ENCODE measurements around the gene TMEM178A.

TMEM178A gene

DNA sequence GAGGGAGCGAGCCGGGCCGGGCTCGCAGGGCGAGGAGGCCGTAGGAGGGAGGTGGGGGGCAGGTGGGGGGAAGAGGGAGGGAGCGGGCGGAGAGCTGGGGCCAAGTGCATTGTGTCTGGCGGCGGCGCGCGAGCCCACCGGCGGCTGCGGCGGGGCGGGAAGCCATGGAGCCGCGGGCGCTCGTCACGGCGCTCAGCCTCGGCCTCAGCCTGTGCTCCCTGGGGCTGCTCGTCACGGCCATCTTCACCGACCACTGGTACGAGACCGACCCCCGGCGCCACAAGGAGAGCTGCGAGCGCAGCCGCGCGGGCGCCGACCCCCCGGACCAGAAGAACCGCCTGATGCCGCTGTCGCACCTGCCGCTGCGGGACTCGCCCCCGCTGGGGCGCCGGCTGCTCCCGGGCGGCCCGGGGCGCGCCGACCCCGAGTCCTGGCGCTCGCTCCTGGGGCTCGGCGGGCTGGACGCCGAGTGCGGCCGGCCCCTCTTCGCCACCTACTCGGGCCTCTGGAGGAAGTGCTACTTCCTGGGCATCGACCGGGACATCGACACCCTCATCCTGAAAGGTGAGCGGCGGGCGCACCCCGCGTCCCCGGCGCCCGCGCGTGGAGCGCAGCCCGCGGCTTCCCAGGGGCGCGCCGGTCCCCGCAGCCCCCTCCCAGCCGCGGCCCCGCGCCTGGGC is at the start of gene TMEM178A:
TMEM178A (plus strand) TSS at position 107 of the 680 bp plus-strand sequence; CDS start at position 165, 58 bp downstream.
- Mint-ChIP-seq H3K9me3 (no peaks in the 10 kb centered on the region), H3K4me3 (peak within 1 kb of the TSS; percentile 94), H3K4me1 (peaks cover 30% of the 10 kb centered on the region), H3K27me3 (ENCODE audit: low read depth, poor library complexity) (peaks cover 24% of the 10 kb centered on the region), H3K36me3 (ENCODE audit: low read depth) (no peaks in the 10 kb centered on the region), H3K27ac (peak within 1 kb of the TSS; percentile 87)
- peak; percentile 63 for DNase-seq
- no peak for TF ChIP-seq CTCF (IDR thresholded peaks at IDR 0.05)

- no peaks in the 10 kb centered on the region for H3K36me3 Mint-ChIP-seq (ENCODE audit: low read depth)
- TF ChIP-seq CTCF (IDR thresholded peaks at IDR 0.05), result no peak
- no peaks in the 10 kb centered on the region for H3K4me1 Mint-ChIP-seq
- no peaks in the 10 kb centered on the region for H3K9me3 Mint-ChIP-seq
- H3K4me3 Mint-ChIP-seq, result no peak overlapping the region
- DNase-seq, result no peak
- H3K27me3 Mint-ChIP-seq (ENCODE audit: low read depth, poor library complexity), result peaks cover 13% of the 10 kb centered on the region
- no peak overlapping the region for H3K27ac Mint-ChIP-seq
These were observed 47.5 kb upstream of the TMEM178A start for GRCh38 chr2:39618236-39618635.

GRCh38 chr2:39618736-39619135 is 47.0 kb upstream of the TMEM178A start:
- Mint-ChIP-seq H3K9me3 (no peaks in the 10 kb centered on the region), H3K4me1 (no peaks in the 10 kb centered on the region), H3K4me3 (no peak overlapping the region), H3K27ac (no peak overlapping the region), H3K27me3 (ENCODE audit: low read depth, poor library complexity) (peaks cover 13% of the 10 kb centered on the region), H3K36me3 (ENCODE audit: low read depth) (no peaks in the 10 kb centered on the region)
- TF ChIP-seq CTCF (IDR thresholded peaks at IDR 0.05), result no peak
- no peak for DNase-seq

DNA sequence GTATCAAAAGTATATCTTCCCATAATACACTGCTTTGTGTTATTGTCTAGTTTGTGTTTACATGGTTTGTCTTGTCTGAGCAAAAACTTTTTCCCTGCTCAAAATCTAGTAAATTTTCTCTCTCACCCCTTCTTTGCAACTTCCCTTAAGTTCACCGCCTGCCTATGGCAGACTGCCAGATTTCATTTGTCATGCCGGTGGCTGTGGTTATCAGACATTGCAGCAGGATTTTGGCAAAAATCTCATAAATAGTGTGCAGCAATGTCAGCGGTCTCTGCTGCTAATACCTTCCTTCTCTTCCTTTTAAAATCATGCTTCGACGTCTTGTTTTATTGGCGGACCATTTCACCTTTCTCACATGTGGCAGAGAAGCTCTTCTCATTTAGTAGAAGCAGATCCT is 45.6 kb upstream of the TMEM178A start:
- Mint-ChIP-seq H3K4me1 (no peaks in the 10 kb centered on the region), H3K4me3 (no peak overlapping the region), H3K9me3 (no peaks in the 10 kb centered on the region), H3K27me3 (ENCODE audit: low read depth, poor library complexity) (peaks cover 9% of the 10 kb centered on the region), H3K27ac (no peak overlapping the region), H3K36me3 (ENCODE audit: low read depth) (no peaks in the 10 kb centered on the region)
- no peak for DNase-seq
- no peak for TF ChIP-seq CTCF (IDR thresholded peaks at IDR 0.05)

DNA sequence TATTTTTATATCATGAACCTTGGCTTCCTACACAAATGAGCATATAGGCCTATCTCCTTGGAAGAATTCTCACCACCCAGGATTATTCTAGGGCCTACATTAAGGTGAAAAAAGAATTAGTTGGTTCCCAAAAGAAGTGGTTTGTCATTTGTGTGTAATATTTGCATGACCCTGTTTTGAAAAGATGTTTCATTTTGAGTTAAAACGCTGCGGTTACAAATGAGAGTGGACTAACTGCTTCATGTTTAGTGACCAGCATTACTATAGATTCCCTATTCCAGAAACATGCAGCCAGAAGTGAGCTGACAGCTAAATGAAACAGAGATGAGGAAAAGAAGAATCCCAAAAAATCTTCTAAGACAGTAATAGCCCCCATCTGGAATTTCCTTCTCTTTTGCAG is 44.1 kb upstream of the TMEM178A start:
- H3K9me3 Mint-ChIP-seq, result peaks cover 4% of the 10 kb centered on the region
- no peak for DNase-seq
- no peak overlapping the region for H3K27ac Mint-ChIP-seq
- peaks cover 9% of the 10 kb centered on the region for H3K27me3 Mint-ChIP-seq (ENCODE audit: low read depth, poor library complexity)
- H3K4me3 Mint-ChIP-seq, result no peak overlapping the region
- H3K4me1 Mint-ChIP-seq, result peaks cover 7% of the 10 kb centered on the region
- no peaks in the 10 kb centered on the region for H3K36me3 Mint-ChIP-seq (ENCODE audit: low read depth)
- no peak for TF ChIP-seq CTCF (IDR thresholded peaks at IDR 0.05)

- peaks cover 7% of the 10 kb centered on the region for H3K4me1 Mint-ChIP-seq
- peaks cover 10% of the 10 kb centered on the region for H3K9me3 Mint-ChIP-seq
- no peak overlapping the region for H3K4me3 Mint-ChIP-seq
- peaks cover 6% of the 10 kb centered on the region for H3K27me3 Mint-ChIP-seq (ENCODE audit: low read depth, poor library complexity)
- no peak for DNase-seq
- H3K27ac Mint-ChIP-seq, result no peak overlapping the region
- no peaks in the 10 kb centered on the region for H3K36me3 Mint-ChIP-seq (ENCODE audit: low read depth)
- no peak for TF ChIP-seq CTCF (IDR thresholded peaks at IDR 0.05)
These were observed 42.9 kb upstream of the TMEM178A start for GRCh38 chr2:39622860-39623259.

Data from nephron progenitor cell (in vitro differentiated cells).